ENCODE results near the gene KIF3A. TPM values are rescaled to one million over a fixed set of nuclear protein-coding genes. Genes with fewer than 3 reads are reported as not detected.

Gene KIF3A
- total RNA-seq, 1 donor from 2014 or later: 15.3 TPM

DNA sequence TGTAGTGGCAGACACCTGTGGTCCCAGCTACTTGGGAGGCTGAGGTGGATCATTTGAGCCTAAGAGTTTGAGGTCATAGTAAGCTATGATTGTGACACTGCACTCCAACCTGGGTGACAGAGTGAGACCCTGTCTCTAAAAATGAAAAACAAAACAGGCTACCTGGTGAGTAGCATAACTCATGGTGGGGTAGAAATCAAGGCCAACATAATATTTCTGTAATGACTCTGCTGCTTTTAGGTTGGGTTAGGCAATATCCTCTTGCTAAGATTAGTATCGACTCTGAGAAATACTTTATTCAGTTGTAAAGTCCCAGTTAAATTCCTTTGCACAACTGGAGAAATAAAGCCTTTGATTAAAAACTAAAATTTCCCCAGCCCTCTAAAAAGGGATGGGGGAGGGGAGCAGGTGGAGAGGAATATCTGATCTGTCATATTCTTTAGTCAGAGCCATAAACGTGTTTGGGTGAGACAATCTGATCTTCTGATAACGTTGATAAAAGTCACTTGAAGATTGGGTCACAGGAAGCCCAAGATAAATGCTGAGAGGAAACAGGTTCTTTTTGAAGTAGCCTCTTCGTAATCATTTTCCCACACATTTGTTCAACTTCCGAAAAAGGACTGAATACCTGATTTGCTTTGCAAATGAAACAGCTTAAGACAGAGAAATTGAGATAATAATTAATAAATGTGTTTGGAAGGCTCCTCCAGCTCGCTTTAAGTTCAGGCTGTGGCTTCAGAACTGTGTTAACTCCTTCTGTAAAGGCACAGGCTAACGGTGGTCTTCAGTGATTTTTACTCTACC, 48.6 kb downstream of the KIF3A start:
- Mint-ChIP-seq H3K27ac (ENCODE audit: unreplicated experiment) (no peak overlapping the region), H3K4me3 (ENCODE audit: unreplicated experiment) (no peak overlapping the region), H3K9me3 (ENCODE audit: unreplicated experiment) (no peaks in the 10 kb centered on the region), H3K27me3 (ENCODE audit: unreplicated experiment) (no peaks in the 10 kb centered on the region), H3K4me1 (ENCODE audit: unreplicated experiment) (no peaks in the 10 kb centered on the region), H3K36me3 (ENCODE audit: unreplicated experiment) (peaks cover 4% of the 10 kb centered on the region)
- no peak for DNase-seq (ENCODE audit: extremely low spot score, unreplicated experiment)
- TF ChIP-seq, protein P1, sequence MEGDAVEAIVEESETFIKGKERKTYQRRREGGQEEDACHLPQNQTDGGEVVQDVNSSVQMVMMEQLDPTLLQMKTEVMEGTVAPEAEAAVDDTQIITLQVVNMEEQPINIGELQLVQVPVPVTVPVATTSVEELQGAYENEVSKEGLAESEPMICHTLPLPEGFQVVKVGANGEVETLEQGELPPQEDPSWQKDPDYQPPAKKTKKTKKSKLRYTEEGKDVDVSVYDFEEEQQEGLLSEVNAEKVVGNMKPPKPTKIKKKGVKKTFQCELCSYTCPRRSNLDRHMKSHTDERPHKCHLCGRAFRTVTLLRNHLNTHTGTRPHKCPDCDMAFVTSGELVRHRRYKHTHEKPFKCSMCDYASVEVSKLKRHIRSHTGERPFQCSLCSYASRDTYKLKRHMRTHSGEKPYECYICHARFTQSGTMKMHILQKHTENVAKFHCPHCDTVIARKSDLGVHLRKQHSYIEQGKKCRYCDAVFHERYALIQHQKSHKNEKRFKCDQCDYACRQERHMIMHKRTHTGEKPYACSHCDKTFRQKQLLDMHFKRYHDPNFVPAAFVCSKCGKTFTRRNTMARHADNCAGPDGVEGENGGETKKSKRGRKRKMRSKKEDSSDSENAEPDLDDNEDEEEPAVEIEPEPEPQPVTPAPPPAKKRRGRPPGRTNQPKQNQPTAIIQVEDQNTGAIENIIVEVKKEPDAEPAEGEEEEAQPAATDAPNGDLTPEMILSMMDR (IDR thresholded peaks at IDR 0.05): no peak

DNA sequence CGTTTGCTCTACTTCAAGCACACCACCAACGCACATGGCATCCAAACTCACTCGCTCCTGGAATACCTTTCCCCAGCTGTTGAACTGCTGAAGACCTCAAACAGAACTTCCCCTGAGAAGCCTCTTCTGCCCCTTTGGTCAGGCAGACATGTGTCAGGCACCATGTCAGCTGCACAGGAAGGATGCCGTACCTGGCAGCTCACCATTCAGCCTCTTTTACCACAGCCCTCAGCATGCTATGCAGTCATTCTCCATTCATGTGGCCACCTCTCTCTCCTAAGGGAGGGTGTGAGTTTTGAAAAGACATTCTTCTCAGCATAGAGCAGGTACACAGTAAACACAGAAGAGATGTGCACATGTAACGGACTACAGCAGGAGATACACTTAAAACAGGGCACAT, 49.4 kb downstream of the KIF3A start:
- Mint-ChIP-seq H3K4me3 (ENCODE audit: unreplicated experiment) (no peak overlapping the region), H3K27ac (ENCODE audit: unreplicated experiment) (no peak overlapping the region), H3K4me1 (ENCODE audit: unreplicated experiment) (no peaks in the 10 kb centered on the region), H3K36me3 (ENCODE audit: unreplicated experiment) (peaks cover 4% of the 10 kb centered on the region), H3K27me3 (ENCODE audit: unreplicated experiment) (no peaks in the 10 kb centered on the region), H3K9me3 (ENCODE audit: unreplicated experiment) (no peaks in the 10 kb centered on the region)
- peak; percentile 71 for DNase-seq (ENCODE audit: extremely low spot score, unreplicated experiment)
- TF ChIP-seq, protein P1 (IDR thresholded peaks at IDR 0.05): no peak

DNA sequence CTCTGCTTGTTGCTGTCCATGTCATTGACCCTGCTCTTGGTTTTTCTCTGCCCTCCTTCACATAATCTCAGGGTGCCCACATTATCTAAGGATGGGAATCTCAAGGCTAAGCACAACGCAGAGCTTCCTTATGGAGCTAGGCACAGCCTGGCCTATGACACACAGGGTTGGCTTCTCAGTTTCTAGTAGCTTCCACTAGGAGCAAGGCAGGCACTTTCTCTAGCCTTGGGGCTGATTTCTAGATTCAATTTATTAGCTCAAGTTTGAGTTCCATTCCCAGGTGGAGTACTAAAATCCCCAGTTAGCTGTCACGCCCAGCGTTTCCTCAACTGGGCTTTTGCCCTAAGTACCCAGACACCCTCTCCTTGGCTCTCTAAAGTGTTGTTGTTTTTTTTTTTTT, 51.2 kb downstream of the KIF3A start:
- H3K36me3 Mint-ChIP-seq (ENCODE audit: unreplicated experiment): peaks cover 1% of the 10 kb centered on the region
- no peak for DNase-seq (ENCODE audit: extremely low spot score, unreplicated experiment)
- H3K4me3 Mint-ChIP-seq (ENCODE audit: unreplicated experiment): no peak overlapping the region

DNA sequence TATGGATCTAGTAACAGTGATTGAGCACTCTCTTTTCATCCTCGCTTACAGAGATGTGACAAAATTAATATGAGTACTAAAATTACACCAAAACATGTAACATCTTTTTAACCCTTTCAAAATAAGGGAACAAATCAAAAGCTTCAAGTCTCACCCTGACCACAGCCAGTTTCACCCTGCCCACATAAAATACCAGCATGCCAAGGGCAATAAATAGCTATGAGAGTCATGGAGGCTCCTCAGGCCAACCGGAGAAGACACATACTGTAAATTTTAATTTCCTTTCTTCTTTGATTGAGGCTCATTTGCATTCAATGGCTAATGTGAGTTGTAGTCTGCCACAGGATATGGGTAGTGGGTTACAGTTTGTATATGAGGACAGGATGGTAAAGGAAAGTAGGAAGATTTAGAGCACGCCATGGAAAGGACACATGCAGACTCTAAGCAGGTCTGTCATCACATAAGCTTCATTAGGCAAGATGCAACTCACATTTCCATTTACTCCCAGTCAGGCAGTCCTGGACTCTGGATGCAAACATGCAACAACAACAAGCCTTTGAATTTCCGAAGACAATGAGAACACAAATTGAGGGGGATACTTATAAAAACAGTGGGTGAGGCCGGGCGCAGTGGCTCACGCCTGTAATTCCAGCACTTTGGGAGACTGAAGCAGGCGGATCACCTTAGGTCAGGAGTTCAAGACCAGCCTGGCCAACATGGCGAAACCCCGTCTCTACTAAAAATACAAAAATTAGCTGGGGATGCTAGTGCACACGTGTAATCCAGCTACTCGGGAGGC, 52.2 kb downstream of the KIF3A start:
- no peaks in the 10 kb centered on the region for H3K9me3 Mint-ChIP-seq (ENCODE audit: unreplicated experiment)

More for the DNA sequence above, 51.2 kb downstream of the KIF3A start:
- Mint-ChIP-seq H3K27ac (ENCODE audit: unreplicated experiment) (no peak overlapping the region), H3K4me1 (ENCODE audit: unreplicated experiment) (no peaks in the 10 kb centered on the region), H3K9me3 (ENCODE audit: unreplicated experiment) (no peaks in the 10 kb centered on the region), H3K27me3 (ENCODE audit: unreplicated experiment) (no peaks in the 10 kb centered on the region)
- TF ChIP-seq, protein P1 (IDR thresholded peaks at IDR 0.05): no peak

More for the DNA sequence above, 52.2 kb downstream of the KIF3A start:
- Mint-ChIP-seq H3K36me3 (ENCODE audit: unreplicated experiment) (peaks cover 1% of the 10 kb centered on the region), H3K4me3 (ENCODE audit: unreplicated experiment) (no peak overlapping the region), H3K27me3 (ENCODE audit: unreplicated experiment) (no peaks in the 10 kb centered on the region), H3K27ac (ENCODE audit: unreplicated experiment) (no peak overlapping the region), H3K4me1 (ENCODE audit: unreplicated experiment) (peaks cover 3% of the 10 kb centered on the region)
- TF ChIP-seq, protein P1 (IDR thresholded peaks at IDR 0.05): no peak
- DNase-seq (ENCODE audit: extremely low spot score, unreplicated experiment): no peak

All from osteocyte (in vitro differentiated cells).